ENCODE data around the gene GAS7. TPM values are rescaled to one million over a fixed set of nuclear protein-coding genes. Genes with fewer than 3 reads are reported as not detected.

GAS7 gene
- total and polyA plus RNA-seq, 2 of the 13 experiments (the other 11 are each of a cell fraction or from before 2014, with no cell fraction given): 1.0 to 5.2 TPM

- H3K9ac ChIP-seq (ENCODE audit: insufficient read depth, low read depth, low read length): no peak overlapping the region
- FAIRE-seq (no peak), ATAC-seq (no peak), DNase-seq (ENCODE audit: low spot score) (no peak)
- no peaks in the 10 kb centered on the region for H3K4me1 ChIP-seq (ENCODE audit: insufficient read depth, low read length)
- ChIA-PET POLR2A (no interaction called here), CTCF (ENCODE audit: low intra/inter-chr PET ratio, low total read pairs) (no interaction called here)
- no peak overlapping the region for H3K4me2 ChIP-seq (ENCODE audit: low read depth, low read length)
- TF ChIP-seq ZNF605 (CRISPR knock-in tag; IDR thresholded peaks at IDR 0.05) (no peak), KAT2B (IDR thresholded peaks at IDR 0.05; ENCODE audit: borderline replicate concordance, low read depth, low read length) (no peak), UBTF (CRISPR knock-in tag; IDR thresholded peaks at IDR 0.05) (no peak)
- no TSS peak for BruUV-seq (replicated peaks)
- H3K27ac ChIP-seq (ENCODE audit: extremely low read length, insufficient read depth, low read length): no peak overlapping the region
- no peaks in the 10 kb centered on the region for H3K79me2 ChIP-seq (ENCODE audit: insufficient read depth, low read length)
- no peaks in the 10 kb centered on the region for H3K36me3 ChIP-seq (replicated peaks in 1 of 2; ENCODE audit: control insufficient read depth in 1 of 2, insufficient read depth in 2 of 2, low read length in 2 of 2)
- H3K9me3 ChIP-seq (ENCODE audit: low read length): peaks cover 8% of the 10 kb centered on the region
- H4K20me1 ChIP-seq (ENCODE audit: insufficient read depth, low read length): no peaks in the 10 kb centered on the region
- intact Hi-C loops (cut with micrococcal nuclease; ENCODE audit: unreplicated experiment) (no loop called here), in situ Hi-C loops (cut with HindIII; ENCODE audit: extremely low pct_ligation_motif_present, low pct_unique_long_range_greater_than_20kb) (no loop called here)
- WGBS (ENCODE audit: low lambda C conversion rate): 23% methylated on average over 8 of the region's 8 CpGs
- peaks cover 4 to 19% of the 10 kb centered on the region in 2 experiments; a peak in 3 of 5 replicates for H3K27me3 ChIP-seq (ENCODE audit: control insufficient read depth in 1 of 2, insufficient read depth in 2 of 2, low read length in 2 of 2)
- H2AFZ ChIP-seq (ENCODE audit: low read length): no peak overlapping the region
- H3K4me3 ChIP-seq (replicated peaks in 1 of 3; ENCODE audit: insufficient read depth in 1 of 3, low read depth in 2 of 3, low read length in 3 of 3): no peak overlapping the region
These were observed 103.6 kb downstream of the GAS7 start for GRCh38 chr17:10094797-10095196.

- H3K4me1 ChIP-seq (ENCODE audit: insufficient read depth, low read length): no peaks in the 10 kb centered on the region
- H3K4me2 ChIP-seq (ENCODE audit: low read depth, low read length): no peak overlapping the region
- no peak overlapping the region for H3K27ac ChIP-seq (ENCODE audit: extremely low read length, insufficient read depth, low read length)
- H3K27me3 ChIP-seq (ENCODE audit: control insufficient read depth in 1 of 2, insufficient read depth in 2 of 2, low read length in 2 of 2): peaks cover 4 to 22% of the 10 kb centered on the region in 2 experiments; a peak in 4 of 5 replicates
- H3K9me3 ChIP-seq (ENCODE audit: low read length): peaks cover 8% of the 10 kb centered on the region
- no peaks in the 10 kb centered on the region for H3K36me3 ChIP-seq (replicated peaks in 1 of 2; ENCODE audit: control insufficient read depth in 1 of 2, insufficient read depth in 2 of 2, low read length in 2 of 2)
- H4K20me1 ChIP-seq (ENCODE audit: insufficient read depth, low read length): no peaks in the 10 kb centered on the region
- DNase-seq (ENCODE audit: low spot score) (no peak), ATAC-seq (no peak), FAIRE-seq (no peak)
- in situ Hi-C loops (cut with HindIII; ENCODE audit: extremely low pct_ligation_motif_present, low pct_unique_long_range_greater_than_20kb): no loop called here
- no peak overlapping the region for H3K4me3 ChIP-seq (replicated peaks in 1 of 3; ENCODE audit: insufficient read depth in 1 of 3, low read depth in 2 of 3, low read length in 3 of 3)
- no peak overlapping the region for H2AFZ ChIP-seq (ENCODE audit: low read length)
- BruUV-seq (replicated peaks): no TSS peak
- ChIA-PET CTCF (ENCODE audit: low intra/inter-chr PET ratio, low total read pairs) (no interaction called here), POLR2A (no interaction called here)
- WGBS (ENCODE audit: low lambda C conversion rate): 0% methylated on average over 1 of the region's 2 CpGs
- intact Hi-C loops (cut with micrococcal nuclease; ENCODE audit: unreplicated experiment): no loop called here
- H3K79me2 ChIP-seq (ENCODE audit: insufficient read depth, low read length): no peaks in the 10 kb centered on the region
- H3K9ac ChIP-seq (ENCODE audit: insufficient read depth, low read depth, low read length): no peak overlapping the region
- TF ChIP-seq MBD4 (IDR thresholded peaks at IDR 0.05; ENCODE audit: borderline replicate concordance, low read length) (no peak), ZMYM3 (CRISPR knock-in tag; IDR thresholded peaks at IDR 0.05) (no peak), ZNF432 (CRISPR knock-in tag; IDR thresholded peaks at IDR 0.05; ENCODE audit: borderline replicate concordance) (no peak), CERS6 (CRISPR knock-in tag; IDR thresholded peaks at IDR 0.05) (no peak), MTF1 (CRISPR knock-in tag; IDR thresholded peaks at IDR 0.05) (no peak), ZNF383 (CRISPR knock-in tag; IDR thresholded peaks at IDR 0.05; ENCODE audit: borderline replicate concordance) (no peak), ZNF451 (CRISPR knock-in tag; IDR thresholded peaks at IDR 0.05) (no peak), NR2C2 (CRISPR knock-in tag; IDR thresholded peaks at IDR 0.05; ENCODE audit: borderline replicate concordance) (no peak), RBM22 (optimal IDR thresholded peaks at IDR 0.05; ENCODE audit: low read length) (no peak), ZNF788 (CRISPR knock-in tag; IDR thresholded peaks at IDR 0.05; ENCODE audit: borderline replicate concordance) (no peak), ZNF512B (CRISPR knock-in tag; IDR thresholded peaks at IDR 0.05; ENCODE audit: borderline replicate concordance) (no peak)
These were observed 105.8 kb downstream of the GAS7 start for GRCh38 chr17:10092595-10092994.
